ENCODE results near the gene ATP10D. TPM values are rescaled to one million over a fixed set of nuclear protein-coding genes. Genes with fewer than 3 reads are reported as not detected.

ATP10D gene
- total RNA-seq, 2 experiments from 2014 or later, result 11.7 to 20.2 TPM

DNA sequence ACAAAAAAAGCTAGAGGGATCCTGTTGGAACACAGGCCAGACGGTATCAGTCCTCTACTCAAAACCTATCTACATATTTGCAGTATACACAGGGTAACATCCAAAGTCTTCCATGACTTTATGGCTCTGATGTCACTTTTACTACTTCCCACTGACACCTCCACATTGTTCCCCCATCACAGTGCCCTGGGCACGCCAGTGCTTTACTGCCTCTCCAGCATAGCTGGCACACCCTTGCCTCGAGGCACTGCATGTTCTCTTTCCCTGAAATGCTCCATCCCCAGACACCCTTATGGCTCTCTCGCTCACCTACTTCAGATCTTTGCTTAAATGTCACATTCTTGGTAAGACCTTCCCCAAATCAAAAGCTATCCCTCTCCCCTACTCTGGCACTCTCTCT is 6.3 kb upstream of the ATP10D start:
- intact Hi-C loops (cut with micrococcal nuclease; ENCODE audit: unreplicated experiment), result no loop called here
- Histone ChIP-seq H3K4me3 (ENCODE audit: low read depth, low read length, poor library complexity, severe bottlenecking) (no peak overlapping the region), H3K36me3 (ENCODE audit: insufficient read depth, low read length) (no peaks in the 10 kb centered on the region), H3K79me2 (ENCODE audit: insufficient read depth, low read depth, low read length) (no peaks in the 10 kb centered on the region), H3K4me2 (ENCODE audit: low read length) (no peak overlapping the region), H2AFZ (ENCODE audit: low read length) (no peak overlapping the region), H3K9me2 (ENCODE audit: insufficient read depth, low read length) (no peaks in the 10 kb centered on the region), H3K27ac (ENCODE audit: low read depth, low read length, poor library complexity, severe bottlenecking) (no peak overlapping the region), H3K4me1 (ENCODE audit: insufficient read depth, low read length, poor library complexity, severe bottlenecking) (peaks cover 14% of the 10 kb centered on the region), H3K9me3 (ENCODE audit: low read length) (no peaks in the 10 kb centered on the region), H4K20me1 (ENCODE audit: insufficient read depth, low read length) (no peaks in the 10 kb centered on the region)
- DNase-seq (ENCODE audit: low spot score), result no peak
- TF ChIP-seq, protein P1, sequence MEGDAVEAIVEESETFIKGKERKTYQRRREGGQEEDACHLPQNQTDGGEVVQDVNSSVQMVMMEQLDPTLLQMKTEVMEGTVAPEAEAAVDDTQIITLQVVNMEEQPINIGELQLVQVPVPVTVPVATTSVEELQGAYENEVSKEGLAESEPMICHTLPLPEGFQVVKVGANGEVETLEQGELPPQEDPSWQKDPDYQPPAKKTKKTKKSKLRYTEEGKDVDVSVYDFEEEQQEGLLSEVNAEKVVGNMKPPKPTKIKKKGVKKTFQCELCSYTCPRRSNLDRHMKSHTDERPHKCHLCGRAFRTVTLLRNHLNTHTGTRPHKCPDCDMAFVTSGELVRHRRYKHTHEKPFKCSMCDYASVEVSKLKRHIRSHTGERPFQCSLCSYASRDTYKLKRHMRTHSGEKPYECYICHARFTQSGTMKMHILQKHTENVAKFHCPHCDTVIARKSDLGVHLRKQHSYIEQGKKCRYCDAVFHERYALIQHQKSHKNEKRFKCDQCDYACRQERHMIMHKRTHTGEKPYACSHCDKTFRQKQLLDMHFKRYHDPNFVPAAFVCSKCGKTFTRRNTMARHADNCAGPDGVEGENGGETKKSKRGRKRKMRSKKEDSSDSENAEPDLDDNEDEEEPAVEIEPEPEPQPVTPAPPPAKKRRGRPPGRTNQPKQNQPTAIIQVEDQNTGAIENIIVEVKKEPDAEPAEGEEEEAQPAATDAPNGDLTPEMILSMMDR (conservative IDR thresholded peaks at IDR 0.05; ENCODE audit: low read length), result no peak
- no peak for TF ChIP-seq EZH2phosphoT487 (IDR thresholded peaks at IDR 0.05; ENCODE audit: borderline replicate concordance, low read depth, low read length)
- POLR2A ChIA-PET, result no interaction called here
- no TSS peak for BruUV-seq (replicated peaks)
- CTCF ChIA-PET (ENCODE audit: unreplicated experiment), result interaction anchor here (0.6 kb wide), 1 partner anchor 29 kb away, joined by 3 read pairs; no protein-coding TSS in a partner anchor

DNA sequence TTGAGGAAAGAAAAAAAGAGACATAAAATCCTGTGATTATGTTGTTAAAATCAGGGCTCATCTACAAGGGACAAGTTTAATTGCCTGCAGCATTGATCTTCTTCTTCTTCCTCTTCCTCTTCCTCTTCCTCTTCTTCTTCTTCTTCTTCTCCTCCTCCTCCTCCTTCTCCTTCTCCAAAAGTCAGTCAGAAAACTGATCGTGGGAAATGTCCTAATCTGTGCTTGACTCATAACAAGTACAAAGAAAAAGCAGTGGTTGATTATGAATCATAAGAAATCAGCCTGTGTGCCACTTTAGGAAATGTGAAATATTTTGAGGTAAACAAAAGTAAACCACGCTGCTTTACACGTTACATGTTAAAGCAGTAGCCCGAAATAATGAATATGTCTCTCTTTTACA is 2.7 kb upstream of the ATP10D start:
- Histone ChIP-seq H3K79me2 (ENCODE audit: insufficient read depth, low read depth, low read length) (peaks cover 6% of the 10 kb centered on the region; the same call in 1 of the 2 replicates), H3K4me3 (ENCODE audit: low read depth, low read length, poor library complexity, severe bottlenecking) (no peak overlapping the region), H3K9me2 (ENCODE audit: insufficient read depth, low read length) (no peaks in the 10 kb centered on the region), H2AFZ (ENCODE audit: low read length) (peak overlapping the region; percentile 50), H3K36me3 (ENCODE audit: insufficient read depth, low read length) (no peaks in the 10 kb centered on the region), H3K9me3 (ENCODE audit: low read length) (no peaks in the 10 kb centered on the region), H3K4me2 (ENCODE audit: low read length) (peak overlapping the region; percentile 27; the same call in 1 of the 2 replicates), H3K27ac (ENCODE audit: low read depth, low read length, poor library complexity, severe bottlenecking) (no peak overlapping the region), H4K20me1 (ENCODE audit: insufficient read depth, low read length) (no peaks in the 10 kb centered on the region), H3K4me1 (ENCODE audit: insufficient read depth, low read length, poor library complexity, severe bottlenecking) (peaks cover 35% of the 10 kb centered on the region)
- CTCF ChIA-PET (ENCODE audit: unreplicated experiment), result interaction anchor here (1.0 kb wide), 1 partner anchor 19 kb away, joined by 4 read pairs; the partner anchor contains the start of gene COMMD8
- intact Hi-C loops (cut with micrococcal nuclease; ENCODE audit: unreplicated experiment), result loop anchor here (5.0 to 10.0 kb wide), 3 partner anchors 360 to 862 kb away; partner anchors contain the start of gene SLAIN2
- BruUV-seq (replicated peaks), result no TSS peak
- POLR2A ChIA-PET, result interaction anchor here (0.8 to 6.7 kb wide), 7 partner anchors 9 to 355 kb away, joined by 3 to 140 read pairs (median 5); partner anchors contain the start of gene COMMD8
- DNase-seq (ENCODE audit: low spot score), result no peak
- no peak for TF ChIP-seq EZH2phosphoT487 (IDR thresholded peaks at IDR 0.05; ENCODE audit: borderline replicate concordance, low read depth, low read length)
- TF ChIP-seq, protein P1 (conservative IDR thresholded peaks at IDR 0.05; ENCODE audit: low read length), result no peak

DNA sequence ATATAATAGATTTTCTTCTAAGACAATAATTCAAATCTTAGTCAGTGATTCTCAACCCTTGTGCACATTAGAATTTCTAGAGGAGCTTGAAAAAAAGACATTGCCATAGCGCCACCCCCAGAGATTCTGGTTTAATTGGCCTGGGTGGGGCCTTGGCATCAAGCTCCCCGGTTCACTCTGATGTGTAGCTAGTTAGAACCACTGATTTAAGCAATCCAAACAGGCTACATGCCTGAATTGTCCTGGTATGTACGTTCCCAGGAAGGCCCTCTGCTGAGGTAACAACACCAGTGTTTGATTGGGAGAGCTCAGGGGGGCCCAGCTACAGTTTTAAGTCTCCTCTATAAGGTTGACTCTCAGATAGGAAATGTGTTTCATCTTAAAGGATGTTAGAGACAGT is 1.3 kb upstream of the ATP10D start:
- Histone ChIP-seq H3K9me3 (ENCODE audit: low read length) (peaks cover 2% of the 10 kb centered on the region; the same call in 1 of the 2 replicates), H3K4me2 (ENCODE audit: low read length) (peak overlapping the region; percentile 72), H2AFZ (ENCODE audit: low read length) (peak overlapping the region; percentile 89), H3K27ac (ENCODE audit: low read depth, low read length, poor library complexity, severe bottlenecking) (peak overlapping the region; percentile 38), H4K20me1 (ENCODE audit: insufficient read depth, low read length) (no peaks in the 10 kb centered on the region), H3K4me3 (ENCODE audit: low read depth, low read length, poor library complexity, severe bottlenecking) (peak overlapping the region; percentile 73), H3K79me2 (ENCODE audit: insufficient read depth, low read depth, low read length) (peaks cover 6% of the 10 kb centered on the region; the same call in 1 of the 2 replicates), H3K36me3 (ENCODE audit: insufficient read depth, low read length) (no peaks in the 10 kb centered on the region; the same call in 1 of the 2 replicates), H3K4me1 (ENCODE audit: insufficient read depth, low read length, poor library complexity, severe bottlenecking) (peaks cover 35% of the 10 kb centered on the region), H3K9me2 (ENCODE audit: insufficient read depth, low read length) (no peaks in the 10 kb centered on the region)
- no TSS peak for BruUV-seq (replicated peaks)
- intact Hi-C loops (cut with micrococcal nuclease; ENCODE audit: unreplicated experiment), result loop anchor here (5.0 to 10.0 kb wide), 3 partner anchors 361 to 861 kb away; partner anchors contain the start of gene SLAIN2
- DNase-seq (ENCODE audit: low spot score), result peak; percentile 44
- POLR2A ChIA-PET, result interaction anchor here (0.5 to 6.7 kb wide), 13 partner anchors 8 to 720 kb away, joined by 3 to 140 read pairs (median 5); partner anchors contain the start of gene COMMD8
- TF ChIP-seq EZH2phosphoT487 (IDR thresholded peaks at IDR 0.05; ENCODE audit: borderline replicate concordance, low read depth, low read length), result no peak
- TF ChIP-seq, protein P1 (conservative IDR thresholded peaks at IDR 0.05; ENCODE audit: low read length), result peak; percentile 69
- CTCF ChIA-PET (ENCODE audit: unreplicated experiment), result interaction anchor here (0.5 to 0.8 kb wide), 2 partner anchors 17 to 80 kb away, joined by 3 read pairs; no protein-coding TSS in a partner anchor
